NK-92 (cell line): ENCODE results near the gene EXTL1.

Experiments used
- DNase-seq: peaks from one replicate; lab custom pipeline; 2025; ENCODE audit not compliant: unreplicated experiment; lab: John Stamatoyannopoulos, UW

The EXTL1 gene

GRCh38 chr1:26038904-26039303, 17.3 kb downstream of the EXTL1 start:
- no peak for DNase-seq

DNA sequence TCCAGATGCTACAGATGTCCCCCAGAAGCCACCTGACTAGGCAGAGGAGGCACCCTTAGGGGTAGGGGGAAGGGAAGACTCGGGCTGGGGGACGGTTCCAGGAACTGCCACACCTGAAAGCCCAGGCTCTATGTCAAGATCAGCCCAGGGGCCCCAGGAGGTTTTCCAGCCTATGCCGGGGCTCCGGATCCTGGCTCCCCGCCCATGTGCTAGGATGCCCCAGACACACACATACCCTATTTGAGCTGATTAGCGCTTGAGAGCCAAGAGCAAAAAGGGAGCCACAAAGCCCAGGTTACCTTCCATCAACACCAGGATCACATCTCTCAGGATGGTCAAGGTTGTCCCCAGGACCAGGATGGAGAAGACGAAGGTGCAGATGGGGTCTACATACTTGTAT, 19.8 kb downstream of the EXTL1 start:
- no peak for DNase-seq

DNA sequence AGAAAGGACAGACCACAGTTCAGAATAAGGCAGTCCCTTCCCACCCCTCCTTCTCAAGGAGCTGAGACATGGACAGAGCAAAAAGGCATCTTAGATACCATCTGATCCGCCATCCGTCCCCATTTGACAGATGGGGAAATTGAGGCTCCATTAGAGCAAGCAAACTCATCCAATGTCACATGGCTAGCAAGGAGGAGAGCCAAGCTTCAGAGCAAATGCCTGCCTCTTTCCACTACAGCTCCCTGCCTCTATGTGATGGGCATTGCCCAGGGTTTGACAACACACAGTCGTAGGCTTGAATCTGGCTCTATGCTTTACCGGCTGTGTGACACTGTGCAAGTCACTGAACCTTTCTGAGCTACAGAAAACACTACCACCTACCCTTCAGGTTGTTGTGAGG, 20.4 kb downstream of the EXTL1 start:
- no peak for DNase-seq

DNA sequence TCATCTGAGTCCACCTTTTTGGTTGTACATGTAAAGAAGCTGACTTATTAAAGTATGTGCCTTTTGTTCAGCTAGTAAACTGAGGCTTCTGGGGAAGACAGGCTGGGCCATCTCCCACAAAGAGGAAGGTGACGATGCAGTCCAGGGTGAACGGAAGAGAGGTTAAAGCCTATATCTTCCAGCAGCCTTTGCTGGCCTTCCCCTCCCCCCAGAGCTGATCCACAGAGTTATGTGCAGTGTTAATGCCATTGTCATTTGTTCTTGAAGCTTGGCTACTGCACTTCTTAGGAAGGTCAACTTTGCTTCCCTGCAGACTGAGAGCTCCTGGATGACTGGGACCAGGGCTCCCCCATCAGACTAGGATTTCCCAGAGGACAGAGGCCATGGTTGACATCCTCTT, 22.2 kb downstream of the EXTL1 start:
- no peak for DNase-seq

DNA sequence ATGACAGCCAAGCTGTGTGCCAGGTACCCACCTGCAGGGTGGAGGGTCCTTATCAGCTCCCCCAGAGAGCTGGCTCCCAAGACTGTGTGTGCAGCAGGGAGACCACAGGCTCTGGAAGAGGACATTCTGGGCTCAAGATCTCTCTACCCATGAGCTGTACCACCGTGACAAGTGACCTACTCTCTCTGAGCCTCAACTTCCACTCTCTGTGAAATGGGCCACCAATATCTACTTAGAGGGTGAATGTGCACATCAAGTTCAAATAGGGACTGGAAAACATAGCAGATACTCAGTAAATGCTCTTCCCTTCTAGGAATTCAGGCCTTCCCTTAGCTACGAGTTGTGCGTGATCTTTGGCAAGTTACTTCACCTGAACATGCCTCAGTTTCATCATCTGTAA, 22.8 kb downstream of the EXTL1 start:
- DNase-seq: no peak

DNA sequence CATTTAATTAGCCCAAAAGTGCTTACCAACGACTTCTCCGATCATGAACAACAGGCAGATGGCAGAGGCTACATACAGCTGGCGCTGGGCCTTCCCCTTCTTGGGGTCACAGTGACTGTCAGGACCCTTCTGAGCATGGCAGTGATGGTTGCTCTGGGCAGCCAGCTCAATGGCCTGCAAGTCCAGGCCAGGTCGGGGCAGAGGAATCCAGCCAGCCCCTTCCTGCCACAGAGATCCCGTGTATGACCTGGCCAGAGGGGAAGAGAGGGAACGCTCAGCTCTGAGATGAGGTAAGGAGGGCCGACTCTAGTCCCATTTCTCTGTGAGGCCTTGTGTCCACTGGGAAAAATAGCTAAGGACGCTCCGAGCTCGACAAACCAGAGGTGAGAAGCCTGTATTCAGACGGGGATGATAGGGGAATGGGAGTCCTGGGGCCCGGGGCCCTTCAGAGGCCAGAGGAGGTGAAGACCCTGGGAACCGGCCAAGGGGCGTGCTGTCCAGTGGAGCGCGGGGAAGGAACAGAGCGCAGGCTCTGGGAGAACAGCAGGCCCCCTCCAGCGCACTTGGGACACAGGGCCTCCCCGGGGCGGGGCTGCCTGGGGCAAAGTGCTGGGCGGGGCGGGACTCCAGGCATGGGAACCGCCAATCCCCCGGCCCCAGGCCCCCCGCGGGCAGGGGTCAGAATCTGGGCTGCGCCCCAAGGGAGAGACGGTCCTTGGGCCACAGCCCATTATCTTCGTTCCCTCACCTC, 23.6 kb downstream of the EXTL1 start:
- DNase-seq: no peak

DNA sequence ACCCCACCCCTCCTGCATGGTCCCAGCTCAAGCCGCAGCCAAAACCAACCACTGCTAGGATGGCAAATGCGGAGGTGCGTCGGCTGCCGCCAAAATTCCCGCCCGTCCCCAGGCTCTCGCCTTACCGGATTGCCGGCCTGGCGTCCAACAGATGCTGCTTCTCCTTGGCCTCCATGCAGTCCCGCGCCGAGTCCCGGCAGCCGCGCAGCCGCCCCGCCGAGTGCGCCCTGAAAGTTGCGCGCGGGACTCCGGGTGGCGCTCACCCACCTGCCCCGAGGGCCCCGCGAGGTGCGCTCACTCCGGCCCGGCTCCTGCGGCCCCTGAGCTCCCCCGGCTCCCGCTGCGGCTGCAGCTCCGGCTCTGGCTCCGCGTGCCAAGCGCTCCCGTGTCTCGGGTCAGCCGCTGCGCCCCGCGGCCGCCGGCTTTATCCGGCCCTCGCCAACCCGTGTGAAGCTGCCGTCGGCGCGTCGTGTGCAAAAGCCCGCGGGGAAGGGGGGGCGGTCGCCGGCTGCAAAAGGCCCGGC, 24.2 kb downstream of the EXTL1 start, which contains the start of gene SLC30A2:
Gene SLC30A2, minus strand, starts transcription at position 397 of the 524 bp plus-strand sequence. Its CDS starts 222 bp downstream, at position 175.
- no peak for DNase-seq

DNA sequence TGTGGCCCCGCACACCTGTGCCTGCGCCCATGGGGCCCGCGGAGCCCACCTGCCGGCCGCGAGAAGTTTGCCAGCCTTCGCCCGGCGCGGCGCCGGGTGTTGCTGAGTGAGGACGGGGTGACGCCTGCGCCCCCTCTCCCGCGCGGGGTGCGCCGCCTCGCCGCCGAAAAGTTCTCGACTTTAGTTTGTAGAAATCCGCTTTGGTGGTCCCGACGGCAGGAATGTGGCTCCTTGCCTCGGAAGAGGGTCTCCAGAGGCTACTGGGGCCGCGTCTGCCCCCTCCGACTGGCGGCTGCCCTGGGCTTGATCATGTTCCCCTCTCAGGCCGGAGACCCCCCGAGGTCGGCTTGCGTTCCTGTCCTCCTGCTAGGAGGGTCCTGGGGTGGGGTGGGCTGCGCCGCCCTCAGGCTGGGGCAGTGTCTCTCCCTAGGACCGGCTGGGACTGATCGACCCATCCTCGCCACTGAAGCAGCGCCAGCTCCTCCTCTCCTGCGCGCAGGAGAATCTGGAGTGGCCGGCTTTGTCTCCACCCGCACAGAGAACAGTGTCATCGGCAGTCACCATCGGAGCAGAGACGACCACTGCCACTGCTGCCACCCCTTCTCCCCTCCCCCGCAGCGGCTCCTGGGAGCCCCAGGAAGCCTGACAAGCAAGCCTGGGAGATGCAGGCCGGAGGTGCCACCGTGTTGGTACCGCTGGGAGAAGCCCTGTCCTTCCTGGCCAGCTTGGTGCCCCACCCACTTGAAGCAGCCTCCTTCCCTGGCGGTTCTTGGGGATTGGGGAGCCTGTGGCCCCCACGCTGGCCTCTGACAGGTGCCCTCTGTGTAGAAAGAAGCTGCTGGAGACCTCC, 24.9 kb downstream of the EXTL1 start:
- DNase-seq: no peak

GRCh38 chr1:26047278-26047874, 25.8 kb downstream of the EXTL1 start:
- DNase-seq: no peak

DNA sequence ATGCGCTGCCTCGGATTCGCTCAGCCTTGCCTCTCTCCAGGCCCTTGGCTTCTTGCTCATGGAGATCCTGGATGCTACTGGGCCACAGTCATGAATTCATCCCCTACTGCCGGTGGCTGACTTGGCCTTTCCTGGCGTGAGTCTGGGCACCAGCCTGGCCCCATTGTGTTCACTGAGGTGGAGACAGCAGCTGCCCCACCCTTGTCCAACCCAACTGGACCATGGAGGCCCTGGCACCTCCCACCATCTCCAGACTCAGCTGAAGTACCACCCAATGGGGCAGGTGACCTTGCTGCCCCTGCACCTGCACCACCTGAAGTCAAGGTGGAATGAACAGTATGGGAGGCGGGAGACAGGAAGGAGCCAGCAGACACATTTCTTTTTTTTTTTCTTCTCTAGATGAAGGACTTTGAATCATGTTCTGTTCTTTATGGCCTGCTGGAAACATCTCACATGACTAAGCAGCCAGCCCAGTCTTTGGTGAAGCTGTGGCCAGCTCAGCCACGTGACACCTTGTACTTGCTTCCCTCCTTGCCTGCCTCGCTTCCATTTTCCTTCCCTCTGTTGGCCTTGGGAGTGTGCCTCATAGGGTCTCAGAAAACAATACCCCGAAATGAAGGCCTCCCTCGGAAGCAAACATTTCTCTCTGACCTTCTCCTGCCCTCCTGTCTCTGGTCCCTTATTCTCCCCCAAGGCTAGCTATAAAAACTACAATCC, 28.1 kb downstream of the EXTL1 start:
- no peak for DNase-seq

DNA sequence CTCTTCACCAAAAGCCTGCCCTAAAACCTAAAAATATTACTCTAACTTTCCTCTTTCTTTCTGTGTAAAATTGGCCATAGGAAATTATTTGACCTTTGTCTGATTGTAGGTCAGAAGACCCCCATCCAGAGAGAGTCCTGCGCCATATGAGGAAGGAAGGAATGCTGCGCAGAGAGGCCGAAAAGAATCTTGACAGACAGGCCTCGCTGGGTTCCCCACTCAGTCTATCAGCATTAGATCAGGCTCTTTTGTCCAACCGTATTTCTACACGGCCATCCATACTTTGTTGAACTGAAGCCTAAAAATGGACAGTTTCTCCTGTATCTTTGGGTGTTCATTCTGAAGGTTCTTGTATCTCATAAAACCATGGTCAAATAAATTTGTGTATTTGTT, 28.7 kb downstream of the EXTL1 start:
- DNase-seq: no peak

- DNase-seq: no peak
Observed at GRCh38 chr1:26053718-26054560, 32.4 kb downstream of the EXTL1 start.

DNA sequence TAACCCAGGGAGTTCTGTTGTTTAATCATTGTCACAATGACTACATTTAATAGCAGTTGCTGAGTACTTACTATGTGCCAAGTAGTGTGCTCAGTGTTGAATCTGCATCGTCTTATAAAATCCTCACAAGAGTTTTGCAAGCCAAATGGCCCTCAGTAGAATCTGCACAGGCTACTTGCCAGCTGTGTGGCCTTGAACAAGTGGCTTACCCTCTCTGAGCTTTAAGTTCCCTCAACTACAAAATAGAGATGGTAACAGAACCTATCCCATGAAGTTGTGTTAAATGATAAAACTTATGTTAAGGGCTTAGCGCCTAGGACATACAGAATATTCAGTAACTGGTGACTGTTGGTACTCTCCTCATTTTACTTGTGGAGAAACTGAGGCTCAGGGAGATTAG, 33.5 kb downstream of the EXTL1 start:
- DNase-seq: no peak

- DNase-seq: no peak
Observed at GRCh38 chr1:26057189-26057588, 35.6 kb downstream of the EXTL1 start.

GRCh38 chr1:26058052-26058595, 36.5 kb downstream of the EXTL1 start:
- no peak for DNase-seq

GRCh38 chr1:26059906-26060305, 38.3 kb downstream of the EXTL1 start:
- no peak for DNase-seq

GRCh38 chr1:26060832-26061574, 39.4 kb downstream of the EXTL1 start:
- no peak for DNase-seq

DNA sequence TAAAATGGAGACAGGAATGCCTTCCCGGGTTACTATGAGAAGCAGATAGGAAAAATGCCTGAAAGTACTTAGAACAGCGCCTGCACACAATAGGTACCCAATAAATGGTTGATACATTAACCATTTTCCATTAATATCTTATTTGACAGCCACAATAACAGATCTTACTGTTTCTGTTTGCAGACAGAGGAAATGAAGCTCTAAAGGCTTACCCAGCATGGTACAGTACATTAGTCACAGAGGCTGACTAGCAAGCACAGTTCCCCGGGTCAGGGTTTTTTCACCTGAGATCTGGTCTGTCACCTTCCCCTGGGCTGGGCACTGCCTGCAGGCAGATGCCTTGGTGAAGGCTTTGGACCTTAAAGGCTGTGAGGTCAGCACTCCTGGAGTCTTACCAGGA, 43.0 kb downstream of the EXTL1 start:
- DNase-seq: no peak

GRCh38 chr1:26066160-26066559, 44.6 kb downstream of the EXTL1 start:
- no peak for DNase-seq
